Thyroid gland (tissue), 4 donors: ENCODE results near the gene CXCR6.

Experiments used
- POLR2A ChIP-seq, 2 donors: fragments of 450-650 bp; IDR thresholded peaks; one replicate each; pipeline ENCODE4 v1.6.1; 2017; ENCODE audit warnings: antibody characterized with exemption in 2 of 2, mild to moderate bottlenecking in 2 of 2, moderate library complexity in 1 of 2
- TF ChIP-seq, protein P1 (sequence below), 6 experiments: fragments of 200-600 bp in 3 of 6; fragments of 450-650 bp in 3 of 6; sonication (generic) in 3 of 6; IDR thresholded peaks; one replicate each; pipeline ENCODE4 v1.5.1; 2016 to 2019; ENCODE audit warnings: antibody characterized with exemption in 6 of 6, mild to moderate bottlenecking in 2 of 6, inconsistent platforms in 1 of 6, moderate library complexity in 1 of 6

DNA sequence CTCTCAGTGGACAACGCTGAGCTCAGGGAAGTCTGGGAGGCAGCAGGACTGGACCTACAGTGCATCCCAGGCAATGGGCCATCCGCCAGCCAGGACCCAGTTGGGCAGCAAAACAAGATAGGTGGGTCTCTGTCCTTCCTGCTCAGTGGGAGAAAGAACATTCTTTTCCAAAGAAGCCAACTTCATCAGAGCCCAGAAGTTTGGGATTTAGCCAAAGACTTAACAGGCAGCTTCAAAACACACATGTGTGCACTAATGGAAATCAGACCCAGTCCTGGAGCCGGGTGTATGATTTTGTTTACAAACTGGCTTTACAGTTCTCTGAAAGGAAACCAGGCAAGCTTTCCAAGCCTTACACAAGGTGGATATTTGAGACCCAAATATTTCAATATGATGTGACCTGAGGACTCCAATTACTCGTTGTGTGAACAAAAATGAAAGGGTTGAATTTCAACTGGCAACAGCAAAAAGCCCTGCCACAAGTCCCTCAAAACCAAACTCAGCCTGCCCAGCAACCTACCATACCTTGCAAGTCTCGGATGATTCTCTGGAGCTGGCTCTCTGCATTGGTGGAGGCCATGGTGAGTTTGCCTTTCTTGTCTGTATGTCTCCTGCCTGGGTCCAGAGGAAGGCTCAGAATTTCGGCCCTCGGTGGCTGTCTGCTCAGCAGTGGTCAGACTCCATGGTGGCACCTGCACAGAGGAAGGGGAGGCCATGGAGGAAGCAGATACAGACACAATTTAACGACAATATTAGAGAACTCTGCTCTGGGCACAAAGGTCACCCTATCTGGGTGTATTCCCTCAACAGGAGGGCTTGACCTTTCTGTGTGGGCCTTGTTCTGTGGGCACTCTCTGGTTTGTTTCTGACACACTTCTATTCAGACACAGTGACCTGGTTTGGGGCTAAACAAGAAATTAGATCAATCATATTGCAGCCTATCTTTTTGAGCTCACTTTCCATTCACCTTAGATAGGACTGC lies 41.4 kb downstream of the CXCR6 start:
- no peak for TF ChIP-seq POLR2A (IDR thresholded peaks at IDR 0.05)
- TF ChIP-seq, protein P1, sequence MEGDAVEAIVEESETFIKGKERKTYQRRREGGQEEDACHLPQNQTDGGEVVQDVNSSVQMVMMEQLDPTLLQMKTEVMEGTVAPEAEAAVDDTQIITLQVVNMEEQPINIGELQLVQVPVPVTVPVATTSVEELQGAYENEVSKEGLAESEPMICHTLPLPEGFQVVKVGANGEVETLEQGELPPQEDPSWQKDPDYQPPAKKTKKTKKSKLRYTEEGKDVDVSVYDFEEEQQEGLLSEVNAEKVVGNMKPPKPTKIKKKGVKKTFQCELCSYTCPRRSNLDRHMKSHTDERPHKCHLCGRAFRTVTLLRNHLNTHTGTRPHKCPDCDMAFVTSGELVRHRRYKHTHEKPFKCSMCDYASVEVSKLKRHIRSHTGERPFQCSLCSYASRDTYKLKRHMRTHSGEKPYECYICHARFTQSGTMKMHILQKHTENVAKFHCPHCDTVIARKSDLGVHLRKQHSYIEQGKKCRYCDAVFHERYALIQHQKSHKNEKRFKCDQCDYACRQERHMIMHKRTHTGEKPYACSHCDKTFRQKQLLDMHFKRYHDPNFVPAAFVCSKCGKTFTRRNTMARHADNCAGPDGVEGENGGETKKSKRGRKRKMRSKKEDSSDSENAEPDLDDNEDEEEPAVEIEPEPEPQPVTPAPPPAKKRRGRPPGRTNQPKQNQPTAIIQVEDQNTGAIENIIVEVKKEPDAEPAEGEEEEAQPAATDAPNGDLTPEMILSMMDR (IDR thresholded peaks at IDR 0.05): no peak
